ENCODE data around the gene RPS15. TPM values are rescaled to one million over a fixed set of nuclear protein-coding genes. Genes with fewer than 3 reads are reported as not detected.
"Not testable (repeated sequence)": the region's sequence is repeated elsewhere in the genome, so short reads cannot be mapped to it uniquely, and the experiment has no call there.

RPS15 gene
- total and polyA plus RNA-seq, 9 of the 15 experiments (the other 6 are each of a cell fraction or from before 2014, with no cell fraction given) = 605 to 2,791 (median 957) TPM

- FAIRE-seq; CTCF ChIA-PET (ENCODE audit: low intra/inter-chr PET ratio); H3K27me3 ChIP-seq (ENCODE audit: control insufficient read depth in 2 of 2, insufficient read depth in 2 of 2, low read length in 2 of 2); H3K9me3 ChIP-seq (replicated peaks; ENCODE audit: control insufficient read depth, insufficient read depth, low read depth, low read length); in situ Hi-C loops (cut with MboI); BruUV-seq (replicated peaks); H2AFZ ChIP-seq (ENCODE audit: low read depth, low read length); H3K9me1 ChIP-seq (ENCODE audit: control insufficient read depth, insufficient read depth, low read length): not testable (repeated sequence)
- Histone ChIP-seq H3K4me2 (ENCODE audit: insufficient read depth, low read length) (peak overlapping the region; percentile 97), H3K4me3 (peak overlapping the region; percentile 70), H3K27ac (ENCODE audit: extremely low read depth, low read depth, low read length) (peak overlapping the region; percentile 90), H3K79me2 (ENCODE audit: control insufficient read depth, insufficient read depth, low read length) (peaks cover 52% of the 10 kb centered on the region), H3K36me3 (ENCODE audit: control insufficient read depth, insufficient read depth, low read length) (peaks cover 49% of the 10 kb centered on the region), H3K4me1 (replicated peaks in 1 of 2; ENCODE audit: control insufficient read depth in 2 of 2, insufficient read depth in 2 of 2, low read length in 2 of 2) (peaks cover 50 to 88% of the 10 kb centered on the region in 2 experiments), H4K20me1 (replicated peaks; ENCODE audit: control insufficient read depth, insufficient read depth, low read length) (peaks cover 29% of the 10 kb centered on the region), H3K9ac (ENCODE audit: insufficient read depth in 1 of 2, low read depth in 2 of 2, low read length in 2 of 2) (peak overlapping the region; percentile 93 to 100)
- peak in 1 of 4 experiments; percentile 47 for DNase-seq (ENCODE audit: extremely low read depth in 1 of 4, low spot score in 3 of 4)
- POLR2A ChIA-PET = interaction anchor here (0.7 to 1.8 kb wide), 14 partner anchors 9 to 171 kb away, joined by 3 to 7 read pairs (median 3); partner anchors contain the start of gene CIRBP
- 10% methylated on average over 52 of the region's 57 CpGs for WGBS (ENCODE audit: insufficient coverage, low coverage, missing lambda C conversion rate)
- intact Hi-C loops (cut with micrococcal nuclease) = loop anchor here (10.0 kb wide), 1 partner anchor 165 kb away; the partner anchor contains the start of gene FAM174C
- ATAC-seq = peak; percentile 36
- TF ChIP-seq PHF8 (IDR thresholded peaks at IDR 0.05; ENCODE audit: borderline replicate concordance, low read length) (peak; percentile 19; the same call in 1 of the 2 replicates), MNT (conservative IDR thresholded peaks at IDR 0.05) (peak in 1 of 2 experiments; percentile 51; a peak in 3 of 4 replicates), ZC3H4 (CRISPR knock-in tag; IDR thresholded peaks at IDR 0.05; ENCODE audit: borderline replicate concordance) (peak; percentile 84), MEIS2 (IDR thresholded peaks at IDR 0.05; ENCODE audit: partially characterized antibody) (peak; percentile 60), ATF4 (CRISPR knock-in tag; IDR thresholded peaks at IDR 0.05) (0 out of 2 replicates have a peak, but pooled peaks have one; percentile 23), PCBP1 (IDR thresholded peaks at IDR 0.05; ENCODE audit: low read depth, low read length, poor library complexity, severe bottlenecking) (peak; percentile 14), SUPT5H (IDR thresholded peaks at IDR 0.05) (0 out of 2 replicates have a peak, but pooled peaks have one; percentile 0), ELF2 (CRISPR knock-in tag; IDR thresholded peaks at IDR 0.05) (0 out of 2 replicates have a peak, but pooled peaks have one; percentile 43), NRF1 (conservative IDR thresholded peaks at IDR 0.05 in 1 of 2, IDR thresholded peaks at IDR 0.05 in 1 of 2) (peak; percentile 95), CTBP1 (IDR thresholded peaks at IDR 0.05; ENCODE audit: borderline replicate concordance) (peak; percentile 67)
- TF ChIP-seq, protein P1, sequence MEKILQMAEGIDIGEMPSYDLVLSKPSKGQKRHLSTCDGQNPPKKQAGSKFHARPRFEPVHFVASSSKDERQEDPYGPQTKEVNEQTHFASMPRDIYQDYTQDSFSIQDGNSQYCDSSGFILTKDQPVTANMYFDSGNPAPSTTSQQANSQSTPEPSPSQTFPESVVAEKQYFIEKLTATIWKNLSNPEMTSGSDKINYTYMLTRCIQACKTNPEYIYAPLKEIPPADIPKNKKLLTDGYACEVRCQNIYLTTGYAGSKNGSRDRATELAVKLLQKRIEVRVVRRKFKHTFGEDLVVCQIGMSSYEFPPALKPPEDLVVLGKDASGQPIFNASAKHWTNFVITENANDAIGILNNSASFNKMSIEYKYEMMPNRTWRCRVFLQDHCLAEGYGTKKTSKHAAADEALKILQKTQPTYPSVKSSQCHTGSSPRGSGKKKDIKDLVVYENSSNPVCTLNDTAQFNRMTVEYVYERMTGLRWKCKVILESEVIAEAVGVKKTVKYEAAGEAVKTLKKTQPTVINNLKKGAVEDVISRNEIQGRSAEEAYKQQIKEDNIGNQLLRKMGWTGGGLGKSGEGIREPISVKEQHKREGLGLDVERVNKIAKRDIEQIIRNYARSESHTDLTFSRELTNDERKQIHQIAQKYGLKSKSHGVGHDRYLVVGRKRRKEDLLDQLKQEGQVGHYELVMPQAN (IDR thresholded peaks at IDR 0.05; ENCODE audit: borderline replicate concordance) = peak; percentile 78; the same call in 1 of the 2 replicates
- TF ChIP-seq, protein P2, sequence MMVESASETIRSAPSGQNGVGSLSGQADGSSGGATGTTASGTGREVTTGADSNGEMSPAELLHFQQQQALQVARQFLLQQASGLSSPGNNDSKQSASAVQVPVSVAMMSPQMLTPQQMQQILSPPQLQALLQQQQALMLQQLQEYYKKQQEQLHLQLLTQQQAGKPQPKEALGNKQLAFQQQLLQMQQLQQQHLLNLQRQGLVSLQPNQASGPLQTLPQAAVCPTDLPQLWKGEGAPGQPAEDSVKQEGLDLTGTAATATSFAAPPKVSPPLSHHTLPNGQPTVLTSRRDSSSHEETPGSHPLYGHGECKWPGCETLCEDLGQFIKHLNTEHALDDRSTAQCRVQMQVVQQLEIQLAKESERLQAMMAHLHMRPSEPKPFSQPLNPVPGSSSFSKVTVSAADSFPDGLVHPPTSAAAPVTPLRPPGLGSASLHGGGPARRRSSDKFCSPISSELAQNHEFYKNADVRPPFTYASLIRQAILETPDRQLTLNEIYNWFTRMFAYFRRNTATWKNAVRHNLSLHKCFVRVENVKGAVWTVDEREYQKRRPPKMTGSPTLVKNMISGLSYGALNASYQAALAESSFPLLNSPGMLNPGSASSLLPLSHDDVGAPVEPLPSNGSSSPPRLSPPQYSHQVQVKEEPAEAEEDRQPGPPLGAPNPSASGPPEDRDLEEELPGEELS (CRISPR knock-in tag; IDR thresholded peaks at IDR 0.05; ENCODE audit: borderline replicate concordance) = peak; percentile 68; the same call in 1 of the 2 replicates
Observed at GRCh38 chr19:1439525-1440417, 1.6 kb downstream of the RPS15 start.

Data from K562 (cell line).